Lower leg skin (tissue), 3 donors: ENCODE results near the gene CSH2.

ENCODE experiments used
- CTCF ChIP-seq, 3 donors: fragments of 450-650 bp; IDR thresholded peaks; one replicate each; pipeline ENCODE4 v1.5.1; 2016; ENCODE audit warnings: antibody characterized with exemption in 3 of 3, mild to moderate bottlenecking in 3 of 3, moderate library complexity in 2 of 3
- POLR2A ChIP-seq, 2 donors: fragments of 450-650 bp; IDR thresholded peaks; one replicate each; pipeline ENCODE4 v1.6.1; 2016 to 2017; ENCODE audit warnings: antibody characterized with exemption in 2 of 2, mild to moderate bottlenecking in 1 of 2, moderate library complexity in 1 of 2

GRCh38 chr17:63830278-63830677, 43.2 kb downstream of the CSH2 start:
- TF ChIP-seq CTCF (IDR thresholded peaks at IDR 0.05) (no peak), POLR2A (IDR thresholded peaks at IDR 0.05) (no peak)
